Measurements from ENCODE around the gene FBLN1. TPM values are rescaled to one million over a fixed set of nuclear protein-coding genes. Genes with fewer than 3 reads are reported as not detected.

The FBLN1 gene
- total RNA-seq, 1 donor: 256 TPM

DNA sequence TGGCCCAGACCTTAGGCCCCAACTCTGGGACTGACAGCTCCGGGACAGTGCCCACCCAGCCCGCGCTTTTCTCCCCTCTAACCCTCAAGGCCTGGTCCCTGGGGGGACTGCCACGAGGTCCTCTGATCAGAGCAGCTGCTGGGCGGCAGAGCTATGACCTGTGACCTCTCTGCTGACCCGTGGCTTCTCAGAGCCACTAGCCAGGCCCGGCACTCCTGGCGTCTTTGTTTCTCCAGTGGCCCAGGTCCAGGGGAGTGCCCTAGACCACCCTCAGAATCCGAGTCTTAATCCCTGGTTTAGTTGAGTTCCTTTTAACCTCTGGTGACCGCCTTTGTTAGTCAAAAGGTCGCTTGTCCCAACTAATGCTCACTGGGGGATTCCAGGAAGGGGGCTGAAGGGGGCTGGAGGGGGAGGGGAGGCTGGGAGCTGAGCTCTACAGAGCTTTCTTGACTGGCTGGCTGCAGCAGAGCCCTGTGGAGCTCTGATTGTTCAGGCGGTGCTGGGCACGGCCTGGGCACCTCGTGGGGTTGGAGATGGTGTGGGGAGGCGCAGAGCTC is 1.2 kb downstream of the FBLN1 start:
- H3K4me3 ChIP-seq (ENCODE audit: low read depth, low read length): peak overlapping the region; percentile 100
- TF ChIP-seq CTCF (IDR thresholded peaks at IDR 0.05; ENCODE audit: insufficient read depth, low read depth, low read length): no peak
- DNase-seq (ENCODE audit: low read depth): no peak

GRCh38 chr22:45504373-45505341 is 2.0 kb downstream of the FBLN1 start:
- DNase-seq (ENCODE audit: low read depth): peak; percentile 64
- peak overlapping the region; percentile 100 for H3K4me3 ChIP-seq (ENCODE audit: low read depth, low read length)

GRCh38 chr22:45505991-45506747 is 3.5 kb downstream of the FBLN1 start:
- peak overlapping the region; percentile 100 for H3K4me3 ChIP-seq (ENCODE audit: low read depth, low read length)
- no peak for TF ChIP-seq CTCF (IDR thresholded peaks at IDR 0.05; ENCODE audit: insufficient read depth, low read depth, low read length)
- no peak for DNase-seq (ENCODE audit: low read depth)

More at GRCh38 chr22:45504373-45505341, 2.0 kb downstream of the FBLN1 start:
- no peak for TF ChIP-seq CTCF (IDR thresholded peaks at IDR 0.05; ENCODE audit: insufficient read depth, low read depth, low read length)

DNA sequence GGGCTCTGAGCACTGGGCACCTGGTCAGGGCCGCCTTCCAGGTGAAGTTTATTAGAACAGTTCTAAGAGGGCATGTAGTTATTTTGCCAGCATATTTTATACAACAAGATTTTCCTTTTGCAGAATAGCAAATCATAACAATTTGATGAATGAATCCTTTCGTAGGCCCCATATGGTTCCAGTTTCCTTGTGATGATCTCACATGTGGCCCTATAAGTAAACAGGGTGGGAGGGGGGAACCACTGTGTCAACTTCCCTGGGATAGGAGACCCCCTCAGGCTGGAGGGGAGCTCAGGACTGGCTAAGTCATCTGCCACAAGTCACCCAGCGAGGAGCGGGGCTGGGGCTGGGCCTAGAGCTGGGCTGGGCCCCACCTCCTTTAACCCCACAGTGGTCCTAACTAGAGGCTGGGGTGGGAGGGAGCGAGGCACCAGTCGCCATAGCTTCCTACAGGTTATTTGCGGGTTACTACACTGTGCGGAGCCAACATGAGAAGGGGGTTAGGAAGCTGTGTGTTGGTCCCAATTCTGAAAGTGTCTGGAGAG is 4.2 kb downstream of the FBLN1 start:
- peak overlapping the region; percentile 100 for H3K4me3 ChIP-seq (ENCODE audit: low read depth, low read length)
- no peak for DNase-seq (ENCODE audit: low read depth)
- TF ChIP-seq CTCF (IDR thresholded peaks at IDR 0.05; ENCODE audit: insufficient read depth, low read depth, low read length): no peak

- no peak for TF ChIP-seq CTCF (IDR thresholded peaks at IDR 0.05; ENCODE audit: insufficient read depth, low read depth, low read length)
- no peak for DNase-seq (ENCODE audit: low read depth)
- peak overlapping the region; percentile 18 for H3K4me3 ChIP-seq (ENCODE audit: low read depth, low read length)
These were observed 5.1 kb downstream of the FBLN1 start for GRCh38 chr22:45507798-45508197.

DNA sequence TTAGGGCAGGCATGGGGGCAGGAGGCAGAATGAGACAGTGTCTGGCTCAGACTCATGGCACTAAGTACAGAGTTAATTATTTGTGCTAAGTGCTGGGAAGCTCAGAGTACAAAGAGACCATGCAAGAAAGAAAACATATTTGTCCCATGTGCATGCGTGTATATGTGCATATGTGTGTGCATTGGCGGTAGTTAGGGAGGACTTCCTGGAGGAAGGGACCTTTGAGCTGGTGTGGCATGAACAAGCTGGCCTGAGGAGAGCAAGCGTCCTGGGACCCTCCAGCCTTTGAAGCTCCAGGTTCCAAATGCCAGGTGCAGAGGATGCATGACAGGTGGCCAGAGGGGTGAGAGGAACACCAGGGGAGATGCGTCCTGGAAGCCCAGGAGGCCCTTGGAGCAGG is 6.1 kb downstream of the FBLN1 start:
- no peak for TF ChIP-seq CTCF (IDR thresholded peaks at IDR 0.05; ENCODE audit: insufficient read depth, low read depth, low read length)
- H3K4me3 ChIP-seq (ENCODE audit: low read depth, low read length): peak overlapping the region; percentile 4
- no peak for DNase-seq (ENCODE audit: low read depth)

All from fibroblast of villous mesenchyme (primary cell).